Measurements from ENCODE around the gene CCDC192.

CCDC192 gene

DNA sequence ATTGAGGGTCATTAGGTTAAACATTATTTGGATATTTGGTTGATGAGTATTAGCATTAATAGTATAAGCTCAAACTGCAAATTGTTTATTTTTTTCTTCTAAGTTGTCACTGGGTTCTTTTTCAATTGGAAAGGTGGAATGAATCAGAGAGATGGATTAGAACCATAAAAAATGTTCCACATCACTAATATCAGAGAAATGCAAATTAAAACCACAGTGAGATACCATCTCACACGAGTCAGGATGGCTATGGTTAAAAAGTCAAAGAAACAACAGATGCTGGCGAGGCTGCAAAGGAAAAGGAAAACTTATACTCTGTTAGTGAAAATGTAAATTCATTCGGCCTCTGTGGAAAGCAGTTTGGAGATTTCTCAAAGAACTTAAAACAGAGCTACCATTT lies 122.8 kb downstream of the CCDC192 start (continued):
- no peak for TF ChIP-seq ARNTL (CRISPR knock-in tag; IDR thresholded peaks at IDR 0.05; ENCODE audit: borderline replicate concordance, low read depth)
- no peak for TF ChIP-seq ZNF8 (CRISPR knock-in tag; IDR thresholded peaks at IDR 0.05)
- TF ChIP-seq ZNF565 (CRISPR knock-in tag; conservative IDR thresholded peaks at IDR 0.05; ENCODE audit: low read depth), result no peak
- TF ChIP-seq ZNF70 (CRISPR knock-in tag; IDR thresholded peaks at IDR 0.05), result no peak

DNA sequence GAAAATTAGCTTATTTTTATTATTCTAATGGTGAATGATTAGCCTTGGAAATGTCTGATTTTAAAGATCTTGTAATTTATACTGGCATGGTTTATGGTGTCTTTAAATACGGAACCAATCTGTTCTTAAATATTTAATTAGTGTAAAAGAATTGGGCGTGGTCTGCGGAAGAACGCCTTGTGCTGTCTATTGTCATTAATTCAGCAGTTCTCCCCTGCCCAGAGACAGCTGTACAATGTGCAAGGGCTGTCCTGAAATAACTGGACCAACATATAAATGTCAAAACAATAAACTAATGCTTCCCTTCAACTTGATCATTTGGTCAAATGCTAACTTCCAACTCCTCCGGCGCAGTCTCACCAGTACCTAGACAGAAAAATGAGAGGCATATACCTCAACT lies 124.3 kb downstream of the CCDC192 start:
- ATAC-seq, result no peak
- no peak for TF ChIP-seq RARB (CRISPR knock-in tag; IDR thresholded peaks at IDR 0.05)

DNA sequence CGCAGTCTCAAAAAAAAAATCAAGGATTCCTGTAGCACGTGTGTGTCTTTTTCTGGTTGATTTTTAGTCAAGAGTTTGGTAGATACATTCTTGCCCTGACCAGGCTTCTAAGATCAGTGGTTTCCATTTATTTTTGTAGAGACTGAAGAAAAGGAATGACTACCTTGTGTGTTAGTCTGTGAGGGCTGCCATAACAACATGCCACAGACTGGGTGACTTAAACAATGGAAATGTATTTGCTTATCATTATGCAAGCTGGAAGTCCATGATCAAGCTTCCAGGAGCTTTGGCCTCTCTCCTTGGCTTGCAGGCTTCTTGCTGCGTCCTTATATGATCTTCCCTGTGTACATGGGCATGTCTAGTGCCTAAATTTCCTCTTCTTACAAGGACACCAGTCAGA lies 127.0 kb downstream of the CCDC192 start:
- TF ChIP-seq ZNF8 (CRISPR knock-in tag; IDR thresholded peaks at IDR 0.05), result no peak
- no peak for TF ChIP-seq TOX (CRISPR knock-in tag; IDR thresholded peaks at IDR 0.05; ENCODE audit: borderline replicate concordance)
- TF ChIP-seq, protein P1, sequence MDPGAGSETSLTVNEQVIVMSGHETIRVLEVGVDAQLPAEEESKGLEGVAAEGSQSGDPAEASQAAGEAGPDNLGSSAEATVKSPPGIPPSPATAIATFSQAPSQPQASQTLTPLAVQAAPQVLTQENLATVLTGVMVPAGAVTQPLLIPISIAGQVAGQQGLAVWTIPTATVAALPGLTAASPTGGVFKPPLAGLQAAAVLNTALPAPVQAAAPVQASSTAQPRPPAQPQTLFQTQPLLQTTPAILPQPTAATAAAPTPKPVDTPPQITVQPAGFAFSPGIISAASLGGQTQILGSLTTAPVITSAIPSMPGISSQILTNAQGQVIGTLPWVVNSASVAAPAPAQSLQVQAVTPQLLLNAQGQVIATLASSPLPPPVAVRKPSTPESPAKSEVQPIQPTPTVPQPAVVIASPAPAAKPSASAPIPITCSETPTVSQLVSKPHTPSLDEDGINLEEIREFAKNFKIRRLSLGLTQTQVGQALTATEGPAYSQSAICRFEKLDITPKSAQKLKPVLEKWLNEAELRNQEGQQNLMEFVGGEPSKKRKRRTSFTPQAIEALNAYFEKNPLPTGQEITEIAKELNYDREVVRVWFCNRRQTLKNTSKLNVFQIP (CRISPR knock-in tag; IDR thresholded peaks at IDR 0.05; ENCODE audit: borderline replicate concordance, low read depth), result no peak
- no peak for TF ChIP-seq SNAI2 (CRISPR knock-in tag; IDR thresholded peaks at IDR 0.05)
- TF ChIP-seq, protein P2, sequence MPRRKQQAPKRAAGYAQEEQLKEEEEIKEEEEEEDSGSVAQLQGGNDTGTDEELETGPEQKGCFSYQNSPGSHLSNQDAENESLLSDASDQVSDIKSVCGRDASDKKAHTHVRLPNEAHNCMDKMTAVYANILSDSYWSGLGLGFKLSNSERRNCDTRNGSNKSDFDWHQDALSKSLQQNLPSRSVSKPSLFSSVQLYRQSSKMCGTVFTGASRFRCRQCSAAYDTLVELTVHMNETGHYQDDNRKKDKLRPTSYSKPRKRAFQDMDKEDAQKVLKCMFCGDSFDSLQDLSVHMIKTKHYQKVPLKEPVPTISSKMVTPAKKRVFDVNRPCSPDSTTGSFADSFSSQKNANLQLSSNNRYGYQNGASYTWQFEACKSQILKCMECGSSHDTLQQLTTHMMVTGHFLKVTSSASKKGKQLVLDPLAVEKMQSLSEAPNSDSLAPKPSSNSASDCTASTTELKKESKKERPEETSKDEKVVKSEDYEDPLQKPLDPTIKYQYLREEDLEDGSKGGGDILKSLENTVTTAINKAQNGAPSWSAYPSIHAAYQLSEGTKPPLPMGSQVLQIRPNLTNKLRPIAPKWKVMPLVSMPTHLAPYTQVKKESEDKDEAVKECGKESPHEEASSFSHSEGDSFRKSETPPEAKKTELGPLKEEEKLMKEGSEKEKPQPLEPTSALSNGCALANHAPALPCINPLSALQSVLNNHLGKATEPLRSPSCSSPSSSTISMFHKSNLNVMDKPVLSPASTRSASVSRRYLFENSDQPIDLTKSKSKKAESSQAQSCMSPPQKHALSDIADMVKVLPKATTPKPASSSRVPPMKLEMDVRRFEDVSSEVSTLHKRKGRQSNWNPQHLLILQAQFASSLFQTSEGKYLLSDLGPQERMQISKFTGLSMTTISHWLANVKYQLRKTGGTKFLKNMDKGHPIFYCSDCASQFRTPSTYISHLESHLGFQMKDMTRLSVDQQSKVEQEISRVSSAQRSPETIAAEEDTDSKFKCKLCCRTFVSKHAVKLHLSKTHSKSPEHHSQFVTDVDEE (CRISPR knock-in tag; IDR thresholded peaks at IDR 0.05), result no peak
- no peak for TF ChIP-seq CSDC2 (CRISPR knock-in tag; IDR thresholded peaks at IDR 0.05)
- TF ChIP-seq ZNF565 (CRISPR knock-in tag; conservative IDR thresholded peaks at IDR 0.05; ENCODE audit: low read depth), result no peak
- TF ChIP-seq GLIS3 (CRISPR knock-in tag; IDR thresholded peaks at IDR 0.05), result no peak
- TF ChIP-seq ARNTL (CRISPR knock-in tag; IDR thresholded peaks at IDR 0.05; ENCODE audit: borderline replicate concordance, low read depth), result no peak
- TF ChIP-seq RARB (CRISPR knock-in tag; IDR thresholded peaks at IDR 0.05), result no peak
- TF ChIP-seq ESRRG (CRISPR knock-in tag; IDR thresholded peaks at IDR 0.05), result no peak
- TF ChIP-seq ISL1 (CRISPR knock-in tag; IDR thresholded peaks at IDR 0.05), result no peak
- no peak for TF ChIP-seq ZFP30 (CRISPR knock-in tag; IDR thresholded peaks at IDR 0.05)
- TF ChIP-seq BACH2 (CRISPR knock-in tag; IDR thresholded peaks at IDR 0.05; ENCODE audit: borderline replicate concordance), result no peak
- TF ChIP-seq, protein P3, sequence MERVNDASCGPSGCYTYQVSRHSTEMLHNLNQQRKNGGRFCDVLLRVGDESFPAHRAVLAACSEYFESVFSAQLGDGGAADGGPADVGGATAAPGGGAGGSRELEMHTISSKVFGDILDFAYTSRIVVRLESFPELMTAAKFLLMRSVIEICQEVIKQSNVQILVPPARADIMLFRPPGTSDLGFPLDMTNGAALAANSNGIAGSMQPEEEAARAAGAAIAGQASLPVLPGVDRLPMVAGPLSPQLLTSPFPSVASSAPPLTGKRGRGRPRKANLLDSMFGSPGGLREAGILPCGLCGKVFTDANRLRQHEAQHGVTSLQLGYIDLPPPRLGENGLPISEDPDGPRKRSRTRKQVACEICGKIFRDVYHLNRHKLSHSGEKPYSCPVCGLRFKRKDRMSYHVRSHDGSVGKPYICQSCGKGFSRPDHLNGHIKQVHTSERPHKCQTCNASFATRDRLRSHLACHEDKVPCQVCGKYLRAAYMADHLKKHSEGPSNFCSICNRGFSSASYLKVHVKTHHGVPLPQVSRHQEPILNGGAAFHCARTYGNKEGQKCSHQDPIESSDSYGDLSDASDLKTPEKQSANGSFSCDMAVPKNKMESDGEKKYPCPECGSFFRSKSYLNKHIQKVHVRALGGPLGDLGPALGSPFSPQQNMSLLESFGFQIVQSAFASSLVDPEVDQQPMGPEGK (CRISPR knock-in tag; IDR thresholded peaks at IDR 0.05; ENCODE audit: borderline replicate concordance), result no peak
- TF ChIP-seq ZFP3 (CRISPR knock-in tag; IDR thresholded peaks at IDR 0.05), result no peak
- TF ChIP-seq, protein P4, sequence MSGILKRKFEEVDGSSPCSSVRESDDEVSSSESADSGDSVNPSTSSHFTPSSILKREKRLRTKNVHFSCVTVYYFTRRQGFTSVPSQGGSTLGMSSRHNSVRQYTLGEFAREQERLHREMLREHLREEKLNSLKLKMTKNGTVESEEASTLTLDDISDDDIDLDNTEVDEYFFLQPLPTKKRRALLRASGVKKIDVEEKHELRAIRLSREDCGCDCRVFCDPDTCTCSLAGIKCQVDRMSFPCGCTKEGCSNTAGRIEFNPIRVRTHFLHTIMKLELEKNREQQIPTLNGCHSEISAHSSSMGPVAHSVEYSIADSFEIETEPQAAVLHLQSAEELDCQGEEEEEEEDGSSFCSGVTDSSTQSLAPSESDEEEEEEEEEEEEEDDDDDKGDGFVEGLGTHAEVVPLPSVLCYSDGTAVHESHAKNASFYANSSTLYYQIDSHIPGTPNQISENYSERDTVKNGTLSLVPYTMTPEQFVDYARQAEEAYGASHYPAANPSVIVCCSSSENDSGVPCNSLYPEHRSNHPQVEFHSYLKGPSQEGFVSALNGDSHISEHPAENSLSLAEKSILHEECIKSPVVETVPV (CRISPR knock-in tag; IDR thresholded peaks at IDR 0.05), result no peak
- ATAC-seq, result no peak

DNA sequence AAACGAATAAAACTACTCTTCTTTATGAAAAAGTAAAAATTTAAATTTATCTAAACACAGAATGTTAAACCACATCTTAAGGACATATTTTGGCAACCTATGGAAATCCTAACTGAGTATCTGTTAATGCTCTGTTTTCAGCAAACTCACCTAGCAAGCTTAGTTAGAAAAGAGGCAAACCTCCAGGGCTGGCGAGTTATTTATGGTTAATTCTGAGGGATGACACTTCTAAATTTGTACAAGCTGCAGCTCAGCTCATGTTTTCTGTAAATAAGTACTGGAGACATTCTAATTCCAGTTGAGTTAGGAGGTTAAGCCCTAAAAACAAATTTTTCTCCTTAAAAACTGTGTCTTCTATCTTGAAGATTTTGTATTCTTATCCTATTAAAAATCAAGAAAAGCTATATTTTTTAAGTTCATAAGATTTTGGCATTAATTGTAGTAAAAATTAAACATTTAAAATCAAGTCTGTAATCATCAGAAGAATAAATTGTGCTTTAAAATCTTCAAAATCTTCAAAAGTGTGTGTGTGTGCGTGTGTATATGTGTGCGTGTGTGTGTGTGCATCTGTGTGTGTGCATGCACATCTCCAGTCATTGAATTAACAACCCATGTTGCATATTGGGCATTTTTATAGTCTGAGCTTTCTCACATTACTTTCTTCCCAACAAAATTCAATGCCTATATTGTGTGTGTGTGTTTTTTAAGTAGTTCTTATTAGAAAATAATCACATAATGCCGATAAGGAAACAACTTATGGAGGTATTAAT lies 127.8 kb downstream of the CCDC192 start:
- TF ChIP-seq, protein P5, sequence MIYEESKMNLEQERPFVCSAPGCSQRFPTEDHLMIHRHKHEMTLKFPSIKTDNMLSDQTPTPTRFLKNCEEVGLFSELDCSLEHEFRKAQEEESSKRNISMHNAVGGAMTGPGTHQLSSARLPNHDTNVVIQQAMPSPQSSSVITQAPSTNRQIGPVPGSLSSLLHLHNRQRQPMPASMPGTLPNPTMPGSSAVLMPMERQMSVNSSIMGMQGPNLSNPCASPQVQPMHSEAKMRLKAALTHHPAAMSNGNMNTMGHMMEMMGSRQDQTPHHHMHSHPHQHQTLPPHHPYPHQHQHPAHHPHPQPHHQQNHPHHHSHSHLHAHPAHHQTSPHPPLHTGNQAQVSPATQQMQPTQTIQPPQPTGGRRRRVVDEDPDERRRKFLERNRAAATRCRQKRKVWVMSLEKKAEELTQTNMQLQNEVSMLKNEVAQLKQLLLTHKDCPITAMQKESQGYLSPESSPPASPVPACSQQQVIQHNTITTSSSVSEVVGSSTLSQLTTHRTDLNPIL (CRISPR knock-in tag; IDR thresholded peaks at IDR 0.05; ENCODE audit: low read depth), result no peak
- no peak for TF ChIP-seq CSDC2 (CRISPR knock-in tag; IDR thresholded peaks at IDR 0.05)
- TF ChIP-seq PPARA (CRISPR knock-in tag; IDR thresholded peaks at IDR 0.05; ENCODE audit: borderline replicate concordance), result no peak
- TF ChIP-seq TCF4 (CRISPR knock-in tag; IDR thresholded peaks at IDR 0.05; ENCODE audit: borderline replicate concordance), result no peak
- TF ChIP-seq, protein P2 (CRISPR knock-in tag; IDR thresholded peaks at IDR 0.05), result no peak
- TF ChIP-seq ZC3H10 (CRISPR knock-in tag; IDR thresholded peaks at IDR 0.05), result no peak
- TF ChIP-seq OSR1 (CRISPR knock-in tag; IDR thresholded peaks at IDR 0.05), result no peak
- ATAC-seq, result no peak

All from SK-N-SH treated with all-trans-retinoic acid at 6 μM for 48 hours (cell line).